GM19452 (cell line): ENCODE data around the gene PTGIS.
"Not testable (repeated sequence)": the region's sequence is repeated elsewhere in the genome, so short reads cannot be mapped to it uniquely, and the experiment has no call there.

Experiments
- ATAC-seq: cut with Tn5 transposase; IDR thresholded peaks from one replicate; pipeline ENCODE4 v1.9.1; 2021; ENCODE audit not compliant: unreplicated experiment

The PTGIS gene

GRCh38 chr20:49579874-49580812 lies 12.2 kb upstream of the PTGIS start:
- no peak for ATAC-seq

- no peak for ATAC-seq
Observed at GRCh38 chr20:49579195-49579594, 11.3 kb upstream of the PTGIS start.

- ATAC-seq, result no peak
Observed at GRCh38 chr20:49578436-49578835, 10.5 kb upstream of the PTGIS start.

- ATAC-seq, result no peak
Observed at GRCh38 chr20:49575551-49576060, 7.7 kb upstream of the PTGIS start.

GRCh38 chr20:49573900-49574416 lies 6.0 kb upstream of the PTGIS start:
- ATAC-seq, result no peak

GRCh38 chr20:49572857-49573256 lies 4.9 kb upstream of the PTGIS start:
- ATAC-seq, result no peak

- no peak for ATAC-seq
Observed at GRCh38 chr20:49571553-49571835, 3.6 kb upstream of the PTGIS start.

- ATAC-seq, result no peak
Observed at GRCh38 chr20:49570828-49571552, 3.1 kb upstream of the PTGIS start.

GRCh38 chr20:49570161-49570827 lies 2.4 kb upstream of the PTGIS start:
- no peak for ATAC-seq

- no peak for ATAC-seq
Observed at GRCh38 chr20:49569411-49570115, 1.6 kb upstream of the PTGIS start.

- no peak for ATAC-seq
Observed at GRCh38 chr20:49568278-49569151, 578 bp upstream of the PTGIS start.

GRCh38 chr20:49566401-49567364 lies 1.3 kb downstream of the PTGIS start:
- ATAC-seq, result no peak

GRCh38 chr20:49564991-49565390 lies 2.9 kb downstream of the PTGIS start:
- not testable (repeated sequence) for ATAC-seq

- ATAC-seq, result no peak
Observed at GRCh38 chr20:49563015-49563980, 4.6 kb downstream of the PTGIS start.

- no peak for ATAC-seq
Observed at GRCh38 chr20:49562311-49563014, 5.5 kb downstream of the PTGIS start.

- no peak for ATAC-seq
Observed at GRCh38 chr20:49561806-49562205, 6.1 kb downstream of the PTGIS start.

- no peak for ATAC-seq
Observed at GRCh38 chr20:49561256-49561655, 6.7 kb downstream of the PTGIS start.
